Measurements from ENCODE around the gene IGF2.

Gene IGF2

DNA sequence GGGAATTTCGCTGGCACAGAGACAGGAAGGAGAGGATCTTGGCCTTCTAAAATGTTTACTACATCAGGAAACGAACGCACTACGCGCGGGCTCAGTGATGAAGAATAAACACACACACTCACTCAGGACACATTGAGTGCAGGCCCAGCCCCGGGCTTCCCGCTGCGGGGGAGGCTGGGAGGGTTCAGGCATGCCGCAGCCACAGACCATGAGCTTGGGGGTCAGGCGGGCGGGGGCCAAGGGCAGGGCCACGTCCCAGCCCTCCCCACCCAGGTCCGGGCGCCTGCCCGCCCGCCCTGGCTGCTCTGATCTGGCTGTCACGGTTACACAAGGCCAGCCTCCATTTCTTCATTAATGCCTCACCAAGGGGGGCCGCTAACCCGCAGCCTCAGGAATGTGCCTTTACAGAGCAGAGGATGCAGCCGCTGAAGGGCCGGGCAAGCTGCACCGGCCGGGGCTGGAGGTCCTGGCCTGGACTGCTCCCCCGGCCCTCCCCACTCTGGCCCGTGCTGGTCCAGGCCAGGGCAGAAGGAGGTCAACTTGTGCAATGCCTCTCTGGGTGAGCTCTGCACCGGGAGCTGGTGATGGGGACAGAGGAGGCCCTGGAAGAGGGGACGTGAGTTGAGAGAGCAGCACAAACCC, 41.7 kb downstream of the IGF2 start:
- H3K27ac Mint-ChIP-seq, result peak overlapping the region; percentile 55
- no peak for TF ChIP-seq CTCF (IDR thresholded peaks at IDR 0.05)
- peaks cover 4% of the 10 kb centered on the region for H3K9me3 Mint-ChIP-seq
- H3K36me3 Mint-ChIP-seq (ENCODE audit: low read depth), result no peaks in the 10 kb centered on the region
- peaks cover 30% of the 10 kb centered on the region for H3K4me1 Mint-ChIP-seq
- H3K4me3 Mint-ChIP-seq, result no peak overlapping the region
- peaks cover 13% of the 10 kb centered on the region for H3K27me3 Mint-ChIP-seq (ENCODE audit: low read depth, poor library complexity)
- peak; percentile 62 for DNase-seq

GRCh38 chr11:2096919-2097301, 42.3 kb downstream of the IGF2 start:
- DNase-seq, result no peak
- Mint-ChIP-seq H3K9me3 (peaks cover 4% of the 10 kb centered on the region), H3K27me3 (ENCODE audit: low read depth, poor library complexity) (peaks cover 13% of the 10 kb centered on the region), H3K27ac (peak overlapping the region; percentile 55), H3K4me1 (peaks cover 30% of the 10 kb centered on the region), H3K36me3 (ENCODE audit: low read depth) (no peaks in the 10 kb centered on the region), H3K4me3 (no peak overlapping the region)
- TF ChIP-seq CTCF (IDR thresholded peaks at IDR 0.05), result no peak

DNA sequence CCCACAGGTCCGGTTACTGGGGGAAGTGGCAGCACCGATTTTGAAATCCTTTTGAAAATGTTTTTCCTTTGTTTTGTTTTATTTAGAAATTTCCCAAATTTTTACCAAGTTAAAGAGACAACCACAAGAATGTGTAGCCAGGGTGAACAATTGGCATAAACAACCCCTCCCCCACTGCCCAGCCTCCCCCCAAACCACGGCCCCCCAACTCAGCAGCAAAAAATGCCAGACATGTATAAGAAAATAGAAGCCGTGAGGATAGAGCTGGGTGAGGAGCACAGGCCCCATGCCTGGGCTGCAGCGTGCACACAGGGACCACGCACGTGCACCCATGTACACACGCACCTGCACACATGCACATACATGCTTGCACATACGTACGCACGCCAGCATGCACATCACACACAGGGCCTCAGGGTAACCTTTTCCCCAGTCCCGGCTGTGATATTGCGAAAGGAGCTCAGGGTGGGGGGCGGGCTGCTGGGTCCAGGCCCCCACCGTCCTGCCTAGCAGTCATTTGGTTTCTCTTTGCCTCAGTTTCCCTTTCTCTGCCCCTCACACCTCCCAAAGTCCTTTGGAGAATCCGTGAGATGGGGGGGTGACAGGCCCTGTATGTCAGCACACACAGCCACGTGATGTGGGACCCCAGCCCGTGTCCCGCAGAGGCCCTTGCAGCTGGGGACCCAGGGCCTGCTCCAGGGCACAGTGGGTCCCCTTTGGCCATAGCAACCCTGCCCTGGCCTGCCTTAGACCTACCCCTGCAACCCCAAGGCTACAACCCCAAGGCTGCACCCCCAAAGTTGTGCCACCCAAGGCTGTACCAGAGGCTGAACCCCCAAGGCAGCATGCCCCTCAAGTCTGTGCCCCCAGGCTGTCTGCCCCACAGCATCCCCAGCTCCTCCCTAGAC, 42.9 kb downstream of the IGF2 start:
- peaks cover 30% of the 10 kb centered on the region for H3K4me1 Mint-ChIP-seq
- no peaks in the 10 kb centered on the region for H3K36me3 Mint-ChIP-seq (ENCODE audit: low read depth)
- peaks cover 4% of the 10 kb centered on the region for H3K9me3 Mint-ChIP-seq
- H3K27me3 Mint-ChIP-seq (ENCODE audit: low read depth, poor library complexity), result peaks cover 13% of the 10 kb centered on the region
- TF ChIP-seq CTCF (IDR thresholded peaks at IDR 0.05), result no peak
- H3K27ac Mint-ChIP-seq, result no peak overlapping the region
- H3K4me3 Mint-ChIP-seq, result no peak overlapping the region
- no peak for DNase-seq

DNA sequence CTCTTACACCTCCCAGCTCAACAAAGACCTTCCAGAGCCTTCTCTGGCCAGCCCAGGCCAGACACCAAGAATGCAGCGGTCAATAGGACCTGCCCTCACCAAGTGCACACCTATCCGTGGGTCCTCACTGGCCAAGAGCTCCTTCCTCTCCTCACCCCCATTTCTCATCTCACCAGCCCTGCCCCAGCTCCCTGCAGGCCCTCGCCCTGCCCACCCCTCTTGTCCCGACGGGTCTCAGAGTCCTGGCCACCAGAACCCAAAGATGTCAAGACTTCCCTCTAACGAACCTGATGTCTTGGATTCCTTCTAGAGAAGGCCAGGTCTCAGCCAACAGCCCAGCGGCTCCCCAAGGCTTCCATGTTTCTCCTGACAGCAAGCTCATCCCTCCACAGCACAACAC, 43.6 kb downstream of the IGF2 start:
- Mint-ChIP-seq H3K27me3 (ENCODE audit: low read depth, poor library complexity) (peaks cover 11% of the 10 kb centered on the region), H3K36me3 (ENCODE audit: low read depth) (no peaks in the 10 kb centered on the region), H3K4me3 (no peak overlapping the region), H3K27ac (peak overlapping the region; percentile 75), H3K9me3 (peaks cover 4% of the 10 kb centered on the region), H3K4me1 (peaks cover 30% of the 10 kb centered on the region)
- DNase-seq, result no peak
- no peak for TF ChIP-seq CTCF (IDR thresholded peaks at IDR 0.05)

- Mint-ChIP-seq H3K9me3 (peaks cover 4% of the 10 kb centered on the region), H3K27me3 (ENCODE audit: low read depth, poor library complexity) (peaks cover 9% of the 10 kb centered on the region), H3K36me3 (ENCODE audit: low read depth) (no peaks in the 10 kb centered on the region), H3K27ac (peak overlapping the region; percentile 75), H3K4me3 (no peak overlapping the region), H3K4me1 (peaks cover 28% of the 10 kb centered on the region)
- no peak for DNase-seq
- TF ChIP-seq CTCF (IDR thresholded peaks at IDR 0.05), result no peak
Measured at GRCh38 chr11:2095198-2095520, 44.0 kb downstream of the IGF2 start.
